ENCODE measurements around the gene JAZF1. TPM values are rescaled to one million over a fixed set of nuclear protein-coding genes. Genes with fewer than 3 reads are reported as not detected.
A peak's percentile ranks its signal among the peaks of the same experiment; 100 is the strongest.

Gene JAZF1
- polyA plus RNA-seq, 4 donors, result 0.67 to 4.6 (median 3.5) TPM

DNA sequence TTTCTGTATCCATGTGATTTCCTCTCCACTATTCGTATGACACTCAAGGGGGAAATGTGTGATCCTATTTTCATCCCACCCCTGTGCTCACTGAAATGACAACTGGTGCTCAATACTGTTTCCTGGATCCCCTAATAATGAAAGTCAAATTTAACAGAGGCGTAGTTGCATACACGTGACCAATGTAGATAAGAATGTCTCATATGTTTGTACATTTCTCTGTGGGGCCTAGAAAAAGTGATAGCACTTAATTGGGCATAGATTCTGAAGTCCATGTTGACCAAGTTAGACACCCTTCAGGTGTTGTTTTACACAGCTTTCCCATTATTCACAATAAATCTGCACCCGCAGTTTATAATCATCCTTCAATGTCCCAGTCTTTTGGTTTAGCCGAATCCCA lies 59.1 kb downstream of the JAZF1 start:
- 59 to 80% (median 71%) methylated on average over 5 of the region's 5 CpGs for WGBS, 3 donors

DNA sequence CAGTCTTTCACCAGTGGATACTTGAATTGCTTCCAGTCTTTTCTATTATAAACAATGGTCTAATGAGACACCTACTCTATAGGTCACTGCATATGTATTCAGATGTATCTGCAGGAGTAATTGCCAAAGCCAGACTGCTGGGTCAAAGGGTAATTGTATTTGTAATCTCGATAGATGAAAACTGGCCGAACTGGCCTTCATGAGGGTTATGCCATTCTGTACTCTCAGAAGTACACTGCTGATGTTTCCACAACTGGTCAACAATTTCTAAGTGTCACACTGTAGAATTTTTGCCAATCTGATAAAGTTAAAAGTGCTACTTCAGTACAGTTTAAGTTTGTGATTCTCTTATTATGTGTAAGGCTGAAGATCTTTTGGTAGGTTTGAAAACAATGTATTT lies 64.6 kb downstream of the JAZF1 start:
- Histone ChIP-seq H3K9me3 (ENCODE audit: control insufficient read depth in 2 of 2, insufficient read depth in 1 of 2, low read depth in 1 of 2, low read length in 1 of 2) (no peaks in the 10 kb centered on the region), H3K4me1 (ENCODE audit: control insufficient read depth in 3 of 3, insufficient read depth in 2 of 3, low read depth in 1 of 3, low read length in 2 of 3) (peaks cover 0 to 3% (median 0%) of the 10 kb centered on the region in 3 donors), H3K36me3 (ENCODE audit: control insufficient read depth in 3 of 3, insufficient read depth in 2 of 3, low read depth in 1 of 3, low read length in 3 of 3) (no peaks in the 10 kb centered on the region), H3K4me3 (ENCODE audit: low read depth in 1 of 3, low read length in 3 of 3) (no peak overlapping the region), H3K27ac (ENCODE audit: low read depth in 1 of 3, low read length in 2 of 3) (no peak overlapping the region), H3K27me3 (ENCODE audit: control insufficient read depth in 3 of 3, insufficient read depth in 3 of 3, low read length in 3 of 3) (no peaks in the 10 kb centered on the region)
- WGBS, 3 donors, result 8 to 62% (median 49%) methylated on average over 2 of the region's 2 CpGs
- DNase-seq (peak in 1 of 2 donors; percentile 19), FAIRE-seq (no peak)

More for the DNA sequence above, 59.1 kb downstream of the JAZF1 start:
- Histone ChIP-seq H3K4me1 (ENCODE audit: control insufficient read depth in 3 of 3, insufficient read depth in 2 of 3, low read depth in 1 of 3, low read length in 2 of 3) (peaks cover 0 to 11% (median 0%) of the 10 kb centered on the region in 3 donors), H3K27ac (ENCODE audit: low read depth in 1 of 3, low read length in 2 of 3) (no peak overlapping the region), H3K27me3 (ENCODE audit: control insufficient read depth in 3 of 3, insufficient read depth in 3 of 3, low read length in 3 of 3) (no peaks in the 10 kb centered on the region), H3K36me3 (ENCODE audit: control insufficient read depth in 3 of 3, insufficient read depth in 2 of 3, low read depth in 1 of 3, low read length in 3 of 3) (no peaks in the 10 kb centered on the region), H3K9me3 (ENCODE audit: control insufficient read depth in 2 of 2, insufficient read depth in 1 of 2, low read depth in 1 of 2, low read length in 1 of 2) (no peaks in the 10 kb centered on the region), H3K4me3 (ENCODE audit: low read depth in 1 of 3, low read length in 3 of 3) (no peak overlapping the region)
- FAIRE-seq (no peak), DNase-seq (peak in 1 of 2 donors; percentile 46)

DNA sequence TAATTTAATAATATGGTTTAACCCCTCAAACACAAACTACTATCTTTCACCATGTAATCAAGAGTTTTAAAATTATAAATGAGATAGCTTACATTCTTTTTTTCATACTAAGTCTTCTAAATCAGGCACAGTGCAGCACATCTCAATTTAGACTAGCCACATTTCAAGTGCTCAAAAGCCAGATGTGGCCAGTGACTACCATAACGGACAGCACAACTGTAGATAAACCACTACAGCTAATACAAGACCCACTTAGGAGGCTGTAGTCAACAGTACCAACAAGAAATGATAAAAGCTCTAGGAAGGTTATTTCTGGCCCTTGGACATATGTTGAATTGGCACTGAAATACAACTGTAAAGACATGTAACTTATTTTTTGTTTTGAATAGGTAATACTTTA lies 65.3 kb downstream of the JAZF1 start:
- no peak overlapping the region for H3K4me3 ChIP-seq (ENCODE audit: low read depth in 1 of 3, low read length in 3 of 3)
- 82 to 95% (median 90%) methylated on average over 1 of the region's 1 CpG for WGBS, 3 donors
- DNase-seq (no peak), FAIRE-seq (no peak)
- H3K27ac ChIP-seq (ENCODE audit: low read depth in 1 of 3, low read length in 2 of 3), result no peak overlapping the region
- no peaks in the 10 kb centered on the region for H3K9me3 ChIP-seq (ENCODE audit: control insufficient read depth in 2 of 2, insufficient read depth in 1 of 2, low read depth in 1 of 2, low read length in 1 of 2)
- no peaks in the 10 kb centered on the region for H3K36me3 ChIP-seq (ENCODE audit: control insufficient read depth in 3 of 3, insufficient read depth in 2 of 3, low read depth in 1 of 3, low read length in 3 of 3)
- H3K4me1 ChIP-seq (ENCODE audit: control insufficient read depth in 3 of 3, insufficient read depth in 2 of 3, low read depth in 1 of 3, low read length in 2 of 3), result peaks cover 0 to 3% (median 0%) of the 10 kb centered on the region in 3 donors
- H3K27me3 ChIP-seq (ENCODE audit: control insufficient read depth in 3 of 3, insufficient read depth in 3 of 3, low read length in 3 of 3), result no peaks in the 10 kb centered on the region

DNA sequence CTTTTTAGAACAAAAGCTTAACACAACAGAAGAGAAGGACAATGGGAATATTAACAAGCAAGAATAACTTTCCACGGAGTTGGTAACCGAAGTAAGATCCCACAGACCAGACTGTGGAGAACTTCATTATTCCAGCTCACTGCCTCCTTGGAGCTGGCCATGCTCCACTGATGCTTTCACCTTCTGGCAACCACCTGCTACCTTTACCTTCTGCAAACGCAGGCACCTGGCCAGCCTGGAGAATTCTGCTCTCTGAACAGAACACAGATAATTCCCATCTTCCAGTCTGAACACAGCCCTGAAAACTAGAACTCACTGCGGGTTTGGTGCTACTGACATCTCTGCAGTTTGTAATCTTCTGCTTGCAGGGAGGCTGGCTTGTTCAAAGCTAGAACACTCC lies 66.5 kb downstream of the JAZF1 start:
- no peaks in the 10 kb centered on the region for H3K9me3 ChIP-seq (ENCODE audit: control insufficient read depth in 2 of 2, insufficient read depth in 1 of 2, low read depth in 1 of 2, low read length in 1 of 2)
- DNase-seq (no peak), FAIRE-seq (no peak)
- 73 to 86% (median 85%) methylated on average over 4 of the region's 4 CpGs for WGBS, 3 donors
- H3K27me3 ChIP-seq (ENCODE audit: control insufficient read depth in 3 of 3, insufficient read depth in 3 of 3, low read length in 3 of 3), result no peaks in the 10 kb centered on the region
- no peaks in the 10 kb centered on the region for H3K36me3 ChIP-seq (ENCODE audit: control insufficient read depth in 3 of 3, insufficient read depth in 2 of 3, low read depth in 1 of 3, low read length in 3 of 3)
- no peak overlapping the region for H3K27ac ChIP-seq (ENCODE audit: low read depth in 1 of 3, low read length in 2 of 3)
- peaks cover 0 to 3% (median 0%) of the 10 kb centered on the region in 3 donors for H3K4me1 ChIP-seq (ENCODE audit: control insufficient read depth in 3 of 3, insufficient read depth in 2 of 3, low read depth in 1 of 3, low read length in 2 of 3)
- H3K4me3 ChIP-seq (ENCODE audit: low read depth in 1 of 3, low read length in 3 of 3), result no peak overlapping the region

DNA sequence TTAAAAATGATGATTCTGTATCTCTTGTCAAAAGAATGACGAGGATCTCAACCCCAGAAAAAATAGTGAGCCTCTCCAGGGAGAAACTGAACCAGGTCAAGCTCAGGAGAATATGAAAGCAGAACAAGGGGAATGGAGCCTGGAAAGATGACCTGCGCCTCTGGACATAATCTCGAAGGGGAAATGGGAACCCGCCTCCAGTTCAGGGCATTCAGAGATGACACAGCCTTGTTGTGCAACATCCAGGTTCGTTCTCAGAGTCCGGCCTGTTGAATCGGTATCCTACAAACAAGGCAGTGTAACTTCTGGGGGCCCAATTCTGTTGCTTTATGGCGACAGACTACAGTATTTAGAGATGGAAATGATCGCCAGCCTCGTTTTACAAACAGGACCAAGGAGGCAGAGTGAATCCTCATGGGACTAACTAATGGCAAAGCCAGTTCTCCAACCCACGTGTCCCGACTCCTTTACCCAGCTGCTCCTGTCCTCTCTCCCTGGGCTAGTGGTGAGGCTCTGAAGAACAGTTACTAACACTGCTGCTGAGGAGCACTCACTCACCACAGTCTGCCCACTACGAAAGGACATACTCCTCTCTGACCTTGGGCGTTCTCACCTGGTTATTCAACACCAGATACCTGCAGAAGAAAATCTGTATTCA lies 67.6 kb downstream of the JAZF1 start:
- H3K36me3 ChIP-seq (ENCODE audit: control insufficient read depth in 3 of 3, insufficient read depth in 2 of 3, low read depth in 1 of 3, low read length in 3 of 3), result no peaks in the 10 kb centered on the region
- FAIRE-seq (no peak), DNase-seq (no peak)
- H3K9me3 ChIP-seq (ENCODE audit: control insufficient read depth in 2 of 2, insufficient read depth in 1 of 2, low read depth in 1 of 2, low read length in 1 of 2), result no peaks in the 10 kb centered on the region
- 81 to 87% (median 86%) methylated on average over 14 of the region's 14 CpGs for WGBS, 3 donors
- no peak overlapping the region for H3K4me3 ChIP-seq (ENCODE audit: low read depth in 1 of 3, low read length in 3 of 3)
- no peak overlapping the region for H3K27ac ChIP-seq (ENCODE audit: low read depth in 1 of 3, low read length in 2 of 3)
- H3K27me3 ChIP-seq (ENCODE audit: control insufficient read depth in 3 of 3, insufficient read depth in 3 of 3, low read length in 3 of 3), result no peaks in the 10 kb centered on the region
- H3K4me1 ChIP-seq (ENCODE audit: control insufficient read depth in 3 of 3, insufficient read depth in 2 of 3, low read depth in 1 of 3, low read length in 2 of 3), result peaks cover 0 to 3% (median 0%) of the 10 kb centered on the region in 3 donors

DNA sequence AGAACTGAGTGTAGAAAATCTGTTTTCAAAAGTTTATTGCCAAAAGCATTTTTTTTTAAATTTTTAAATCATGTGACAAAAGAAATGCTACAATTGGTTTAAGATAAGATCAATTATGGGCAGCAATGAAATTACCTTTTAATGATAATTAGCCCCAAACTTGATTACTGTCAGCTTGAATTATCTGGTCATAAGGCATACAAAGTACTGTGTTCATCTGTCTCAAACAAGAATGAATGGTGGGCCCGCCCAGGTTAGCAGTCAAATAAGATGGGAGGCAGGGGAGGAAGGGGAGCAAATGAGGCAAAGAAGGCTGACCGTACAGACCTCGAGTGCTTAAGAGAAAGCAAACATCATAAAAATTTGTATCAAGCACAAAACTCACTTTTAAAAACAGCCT lies 68.1 kb downstream of the JAZF1 start:
- no peaks in the 10 kb centered on the region for H3K27me3 ChIP-seq (ENCODE audit: control insufficient read depth in 3 of 3, insufficient read depth in 3 of 3, low read length in 3 of 3)
- H3K9me3 ChIP-seq (ENCODE audit: control insufficient read depth in 2 of 2, insufficient read depth in 1 of 2, low read depth in 1 of 2, low read length in 1 of 2), result no peaks in the 10 kb centered on the region
- no peak for FAIRE-seq
- H3K4me3 ChIP-seq (ENCODE audit: low read depth in 1 of 3, low read length in 3 of 3), result no peak overlapping the region
- WGBS, 3 donors, result 49 to 65% (median 57%) methylated on average over 3 of the region's 3 CpGs
- no peak overlapping the region for H3K27ac ChIP-seq (ENCODE audit: low read depth in 1 of 3, low read length in 2 of 3)
- no peaks in the 10 kb centered on the region for H3K36me3 ChIP-seq (ENCODE audit: control insufficient read depth in 3 of 3, insufficient read depth in 2 of 3, low read depth in 1 of 3, low read length in 3 of 3)
- peaks cover 0 to 3% (median 0%) of the 10 kb centered on the region in 3 donors for H3K4me1 ChIP-seq (ENCODE audit: control insufficient read depth in 3 of 3, insufficient read depth in 2 of 3, low read depth in 1 of 3, low read length in 2 of 3)
- DNase-seq, result no peak

DNA sequence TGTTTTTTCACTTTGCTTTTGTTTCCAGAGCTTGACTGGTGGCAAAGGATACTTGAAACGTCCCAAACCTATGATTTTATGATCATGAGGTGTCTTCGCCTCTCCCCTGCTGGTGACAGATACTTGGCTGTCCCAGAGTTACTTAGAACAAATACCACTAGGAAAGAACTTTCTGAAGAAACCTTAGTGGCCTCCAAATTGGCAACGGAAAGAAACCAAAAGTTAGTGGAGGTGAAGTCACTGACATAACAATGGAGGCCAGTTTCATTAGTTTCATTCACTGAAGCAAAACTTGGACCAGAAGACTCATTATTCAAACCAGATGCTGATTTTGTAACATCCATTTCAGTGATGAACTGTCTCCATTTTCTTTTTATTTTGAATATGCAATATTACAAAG lies 68.6 kb downstream of the JAZF1 start:
- FAIRE-seq (no peak), DNase-seq (no peak)
- peaks cover 0 to 3% (median 0%) of the 10 kb centered on the region in 3 donors for H3K4me1 ChIP-seq (ENCODE audit: control insufficient read depth in 3 of 3, insufficient read depth in 2 of 3, low read depth in 1 of 3, low read length in 2 of 3)
- no peaks in the 10 kb centered on the region for H3K36me3 ChIP-seq (ENCODE audit: control insufficient read depth in 3 of 3, insufficient read depth in 2 of 3, low read depth in 1 of 3, low read length in 3 of 3)
- no peaks in the 10 kb centered on the region for H3K9me3 ChIP-seq (ENCODE audit: control insufficient read depth in 2 of 2, insufficient read depth in 1 of 2, low read depth in 1 of 2, low read length in 1 of 2)
- H3K27me3 ChIP-seq (ENCODE audit: control insufficient read depth in 3 of 3, insufficient read depth in 3 of 3, low read length in 3 of 3), result no peaks in the 10 kb centered on the region
- WGBS, 3 donors, result 88 to 91% (median 91%) methylated on average over 3 of the region's 3 CpGs
- no peak overlapping the region for H3K4me3 ChIP-seq (ENCODE audit: low read depth in 1 of 3, low read length in 3 of 3)
- no peak overlapping the region for H3K27ac ChIP-seq (ENCODE audit: low read depth in 1 of 3, low read length in 2 of 3)

DNA sequence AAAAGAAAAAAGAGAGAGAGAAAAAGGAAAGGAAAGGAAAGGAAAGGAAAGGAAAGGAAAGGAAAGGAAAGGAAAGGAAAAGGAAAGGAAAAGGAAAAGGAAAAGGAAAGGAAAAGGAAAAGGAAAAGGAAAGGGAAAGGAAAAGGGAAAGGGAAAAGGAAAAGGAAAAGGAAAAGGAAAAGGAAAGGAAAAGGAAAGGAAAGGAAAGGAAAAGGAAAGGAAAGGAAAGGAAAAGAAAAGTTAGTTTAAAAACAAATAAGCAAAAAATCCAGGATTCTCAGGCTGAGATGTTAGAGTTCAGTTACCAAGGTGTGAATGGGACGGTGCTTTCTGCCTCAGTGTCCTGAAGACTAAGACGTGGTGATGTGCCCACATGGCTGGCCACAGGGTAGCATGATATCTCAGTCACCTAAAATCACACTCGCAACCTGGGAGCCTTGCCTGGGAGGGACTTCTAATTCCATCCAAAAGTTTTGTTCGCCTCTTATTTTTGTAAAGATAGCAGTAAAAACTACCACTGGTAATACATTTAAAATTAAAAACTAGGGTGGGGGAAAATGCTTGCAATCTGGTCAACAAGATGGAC lies 70.1 kb downstream of the JAZF1 start:
- no peaks in the 10 kb centered on the region for H3K27me3 ChIP-seq (ENCODE audit: control insufficient read depth in 3 of 3, insufficient read depth in 3 of 3, low read length in 3 of 3)
- DNase-seq (no peak), FAIRE-seq (no peak)
- no peaks in the 10 kb centered on the region for H3K36me3 ChIP-seq (ENCODE audit: control insufficient read depth in 3 of 3, insufficient read depth in 2 of 3, low read depth in 1 of 3, low read length in 3 of 3)
- H3K4me3 ChIP-seq (ENCODE audit: low read depth in 1 of 3, low read length in 3 of 3), result no peak overlapping the region
- no peaks in the 10 kb centered on the region for H3K4me1 ChIP-seq (ENCODE audit: control insufficient read depth in 3 of 3, insufficient read depth in 2 of 3, low read depth in 1 of 3, low read length in 2 of 3)
- 87 to 93% (median 93%) methylated on average over 4 of the region's 4 CpGs for WGBS, 3 donors
- H3K9me3 ChIP-seq (ENCODE audit: control insufficient read depth in 2 of 2, insufficient read depth in 1 of 2, low read depth in 1 of 2, low read length in 1 of 2), result no peaks in the 10 kb centered on the region
- H3K27ac ChIP-seq (ENCODE audit: low read depth in 1 of 3, low read length in 2 of 3), result no peak overlapping the region

DNA sequence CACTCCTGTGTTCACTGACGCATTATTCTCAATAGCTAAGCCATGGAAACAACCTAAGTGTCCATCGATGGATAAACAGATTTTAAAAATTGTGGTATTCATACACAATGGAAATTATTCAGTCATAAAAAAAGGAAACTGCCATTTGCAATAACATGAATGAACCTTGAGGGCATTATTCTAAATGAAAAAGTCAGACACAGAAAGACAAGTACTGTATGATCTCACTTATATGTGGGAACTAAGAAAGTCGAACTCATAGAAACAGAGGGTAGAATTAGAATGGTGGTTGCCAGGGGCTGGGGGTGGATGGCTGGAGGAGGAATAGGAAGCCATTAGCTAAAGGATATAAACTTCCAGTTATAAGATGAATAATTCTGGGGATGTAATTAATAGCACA lies 71.8 kb downstream of the JAZF1 start:
- DNase-seq (no peak), FAIRE-seq (no peak)
- Histone ChIP-seq H3K4me3 (ENCODE audit: low read depth in 1 of 3, low read length in 3 of 3) (no peak overlapping the region), H3K27me3 (ENCODE audit: control insufficient read depth in 3 of 3, insufficient read depth in 3 of 3, low read length in 3 of 3) (no peaks in the 10 kb centered on the region), H3K4me1 (ENCODE audit: control insufficient read depth in 3 of 3, insufficient read depth in 2 of 3, low read depth in 1 of 3, low read length in 2 of 3) (no peaks in the 10 kb centered on the region), H3K27ac (ENCODE audit: low read depth in 1 of 3, low read length in 2 of 3) (no peak overlapping the region), H3K9me3 (ENCODE audit: control insufficient read depth in 2 of 2, insufficient read depth in 1 of 2, low read depth in 1 of 2, low read length in 1 of 2) (no peaks in the 10 kb centered on the region), H3K36me3 (ENCODE audit: control insufficient read depth in 3 of 3, insufficient read depth in 2 of 3, low read depth in 1 of 3, low read length in 3 of 3) (no peaks in the 10 kb centered on the region)
- WGBS, 3 donors, result 91 to 93% (median 92%) methylated on average over 3 of the region's 3 CpGs
